Fibroblast of skin of left biceps (primary cell): Measurements from ENCODE around the gene RABGAP1L.
"Not testable (repeated sequence)": the region's sequence is repeated elsewhere in the genome, so short reads cannot be mapped to it uniquely, and the experiment has no call there.

Experiments
- DNase-seq, 2 experiments: peaks; one replicate each; pipeline ENCODE4 v3.0.0-alpha.2; 2013; ENCODE audit warnings: low read depth in 2 of 2

RABGAP1L gene

DNA sequence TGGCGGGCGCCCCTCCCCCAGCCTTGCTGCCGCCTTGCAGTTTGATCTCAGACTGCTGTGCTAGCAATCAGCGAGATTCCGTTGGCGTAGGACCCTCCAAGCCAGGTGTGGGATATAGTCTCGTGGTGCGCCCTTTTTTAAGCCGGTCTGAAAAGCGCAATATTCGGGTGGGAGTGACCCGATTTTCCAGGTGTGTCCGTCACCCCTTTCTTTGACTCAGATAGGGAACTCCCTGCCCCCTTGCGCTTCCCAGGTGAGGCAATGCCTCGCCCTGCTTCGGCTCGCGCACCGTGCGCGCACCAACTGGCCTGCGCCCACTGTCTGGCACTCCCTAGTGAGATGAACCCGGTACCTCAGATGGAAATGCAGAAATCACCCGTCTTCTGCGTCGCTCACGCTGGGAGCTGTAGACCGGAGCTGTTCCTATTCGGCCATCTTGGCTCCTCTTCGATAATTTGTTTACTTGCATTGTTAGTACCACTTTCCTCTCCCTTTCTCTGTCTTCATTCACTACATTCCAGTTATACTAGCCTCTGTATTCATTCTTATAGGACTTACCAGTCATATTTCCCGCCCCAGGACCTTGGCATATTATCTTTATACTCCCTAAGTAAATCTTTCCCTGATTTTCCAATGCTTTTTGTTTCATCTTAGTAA lies 79.7 kb downstream of the RABGAP1L start:
- DNase-seq = not testable (repeated sequence)

DNA sequence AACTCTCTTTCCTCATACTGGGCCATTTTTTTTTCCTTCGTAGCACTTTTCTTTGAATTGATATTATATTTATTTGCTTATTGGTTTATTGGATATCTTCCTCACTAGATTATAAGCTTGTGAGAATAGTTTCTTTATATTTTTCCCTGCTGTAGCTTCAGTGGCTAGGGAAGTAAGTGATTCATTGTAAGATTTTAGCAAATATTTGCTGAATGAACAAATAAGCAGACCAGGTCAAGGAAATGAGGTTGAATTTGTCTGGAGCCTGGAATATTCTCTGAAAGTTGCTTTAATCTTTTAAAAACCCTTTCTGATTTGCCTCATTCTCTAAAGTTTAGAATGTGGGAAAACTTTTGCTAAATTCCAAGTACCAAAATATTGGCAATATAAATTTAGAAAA lies 80.2 kb downstream of the RABGAP1L start:
- DNase-seq = no peak

DNA sequence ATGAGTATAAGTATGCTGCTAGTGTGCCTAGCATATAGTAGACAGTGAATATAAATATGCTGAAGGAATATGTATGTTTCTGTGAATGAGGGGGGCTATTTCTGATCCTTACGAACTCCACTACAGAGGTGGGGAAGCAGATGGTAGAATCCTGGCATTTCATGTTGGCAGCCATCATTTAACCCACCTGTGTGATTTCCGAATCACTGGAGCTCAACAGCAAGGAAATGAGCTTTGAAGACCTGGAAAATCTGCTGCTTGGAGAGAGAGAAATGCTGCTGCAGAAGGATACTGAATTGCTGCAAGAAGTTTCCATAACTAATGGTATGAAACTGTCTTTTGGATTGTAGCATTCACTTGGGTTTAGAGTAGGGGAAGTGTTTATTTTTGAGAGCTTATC lies 83.5 kb downstream of the RABGAP1L start:
- DNase-seq = no peak

DNA sequence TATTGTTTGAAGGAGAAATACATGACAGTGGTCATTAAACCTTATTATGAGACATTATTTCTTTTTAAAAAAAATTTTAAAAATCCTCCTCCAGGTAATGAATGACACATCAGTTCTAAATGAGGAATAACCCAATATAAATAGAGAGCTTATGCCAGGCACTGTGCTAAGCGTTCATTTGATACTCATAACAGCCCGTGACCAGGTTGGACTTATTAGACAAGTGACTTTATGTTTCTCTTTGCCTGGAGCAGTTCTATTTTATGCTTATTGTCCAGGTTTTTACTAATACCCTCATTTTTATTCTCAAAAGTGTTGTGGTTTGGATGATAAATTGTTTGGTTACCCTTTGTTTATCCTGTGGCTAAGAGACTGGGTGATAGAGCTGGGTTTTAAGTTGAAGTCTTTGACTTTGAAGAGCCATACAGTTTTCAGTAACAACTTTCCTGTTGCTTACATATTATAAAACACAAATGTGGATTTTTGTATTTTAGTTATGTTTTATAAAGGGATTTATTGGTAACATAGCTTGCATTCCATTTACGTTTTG lies 84.2 kb downstream of the RABGAP1L start:
- DNase-seq = no peak

DNA sequence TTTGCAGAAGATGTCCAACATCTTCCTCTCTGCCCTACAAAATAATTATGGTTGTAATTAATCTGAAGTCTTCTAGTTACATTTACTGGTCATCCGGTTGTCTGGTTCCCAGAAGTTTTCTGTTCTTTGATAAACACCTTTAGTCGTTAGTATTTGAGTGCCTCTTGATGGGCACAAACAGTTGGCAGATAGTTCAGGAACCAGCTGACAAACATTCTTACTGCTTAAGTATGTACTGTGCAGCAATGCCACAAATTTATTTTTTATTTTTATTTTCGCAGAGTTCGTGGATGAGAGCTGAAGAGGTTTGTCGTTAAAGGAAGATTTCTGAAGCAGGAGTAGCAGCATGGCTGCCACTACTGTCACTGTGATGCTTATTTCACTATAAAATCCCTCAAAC lies 84.7 kb downstream of the RABGAP1L start:
- DNase-seq = no peak

DNA sequence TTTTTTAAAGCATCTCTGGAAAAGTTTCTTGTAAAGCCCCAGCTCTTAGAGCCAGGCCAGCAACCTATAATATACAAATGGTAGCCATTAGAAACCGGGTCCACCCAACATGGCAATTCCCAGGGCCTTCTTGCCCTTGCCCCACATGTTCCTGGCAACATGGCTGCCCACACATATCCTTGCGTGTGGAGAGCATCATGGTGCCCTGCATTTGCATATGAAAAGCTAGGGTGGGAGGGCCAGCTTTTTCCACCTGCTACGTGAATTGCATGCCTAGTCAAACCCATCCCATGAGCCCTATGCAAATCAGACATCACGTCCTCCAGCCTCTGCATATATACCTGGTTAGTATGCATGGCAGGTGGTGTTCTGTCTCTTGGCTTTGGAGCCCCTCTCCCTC lies 88.2 kb downstream of the RABGAP1L start:
- DNase-seq = no peak

DNA sequence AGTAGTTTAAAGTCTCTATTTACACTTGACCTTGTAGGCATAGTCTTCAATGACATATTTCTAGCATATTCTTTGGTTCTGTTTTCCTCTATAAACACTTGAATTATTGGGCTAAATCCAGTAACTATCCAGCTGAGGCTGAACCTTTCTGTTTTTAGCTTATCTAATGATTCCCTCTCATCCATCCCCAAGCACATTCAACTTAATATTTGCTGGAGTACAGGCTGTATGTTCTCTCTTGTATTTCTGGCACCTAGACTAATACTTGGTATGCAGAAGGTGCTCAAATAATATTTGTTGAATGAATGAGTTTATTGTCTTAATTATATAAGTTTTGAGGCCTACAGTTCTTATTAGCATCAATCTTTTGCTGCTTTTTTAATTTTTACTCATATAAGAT lies 88.7 kb downstream of the RABGAP1L start:
- DNase-seq = no peak

DNA sequence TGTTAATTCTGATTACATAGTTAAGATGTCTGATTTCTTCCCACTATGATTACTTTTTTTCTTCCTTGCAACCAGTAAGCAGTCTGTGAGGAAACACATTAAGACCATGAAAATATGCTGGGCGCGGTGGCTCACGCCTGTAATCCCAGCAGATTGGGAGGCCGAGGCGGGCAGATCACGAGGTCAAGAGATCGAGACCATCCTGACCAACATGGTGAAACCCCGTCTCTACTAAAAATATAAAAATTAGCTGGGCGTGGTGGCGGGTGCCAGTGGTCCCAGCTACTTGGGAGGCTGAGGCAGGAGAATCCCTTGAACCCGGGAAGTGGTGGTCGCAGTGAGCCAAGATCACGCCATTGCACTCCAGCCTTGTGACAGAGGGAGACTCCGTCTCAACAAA lies 97.1 kb downstream of the RABGAP1L start:
- not testable (repeated sequence) for DNase-seq

DNA sequence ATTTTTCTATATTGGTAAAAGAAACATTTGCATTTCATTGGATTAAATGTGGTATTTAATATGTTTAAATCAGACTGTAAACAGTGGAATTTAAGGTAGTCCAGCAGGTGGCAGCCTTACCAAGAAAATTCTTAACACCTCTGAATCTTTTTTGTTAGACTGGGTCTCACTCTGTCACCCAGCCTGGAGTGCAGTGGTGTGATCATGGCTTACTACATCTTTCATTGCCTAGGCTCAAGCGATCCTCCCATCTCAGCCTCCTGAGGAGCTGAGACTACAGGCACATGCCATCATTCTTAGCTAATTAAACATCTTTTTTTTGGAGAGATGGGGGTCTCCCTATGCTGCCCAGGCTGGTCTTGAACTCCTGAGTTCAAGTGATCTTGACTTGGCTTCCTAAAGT lies 98.8 kb downstream of the RABGAP1L start:
- DNase-seq = no peak

DNA sequence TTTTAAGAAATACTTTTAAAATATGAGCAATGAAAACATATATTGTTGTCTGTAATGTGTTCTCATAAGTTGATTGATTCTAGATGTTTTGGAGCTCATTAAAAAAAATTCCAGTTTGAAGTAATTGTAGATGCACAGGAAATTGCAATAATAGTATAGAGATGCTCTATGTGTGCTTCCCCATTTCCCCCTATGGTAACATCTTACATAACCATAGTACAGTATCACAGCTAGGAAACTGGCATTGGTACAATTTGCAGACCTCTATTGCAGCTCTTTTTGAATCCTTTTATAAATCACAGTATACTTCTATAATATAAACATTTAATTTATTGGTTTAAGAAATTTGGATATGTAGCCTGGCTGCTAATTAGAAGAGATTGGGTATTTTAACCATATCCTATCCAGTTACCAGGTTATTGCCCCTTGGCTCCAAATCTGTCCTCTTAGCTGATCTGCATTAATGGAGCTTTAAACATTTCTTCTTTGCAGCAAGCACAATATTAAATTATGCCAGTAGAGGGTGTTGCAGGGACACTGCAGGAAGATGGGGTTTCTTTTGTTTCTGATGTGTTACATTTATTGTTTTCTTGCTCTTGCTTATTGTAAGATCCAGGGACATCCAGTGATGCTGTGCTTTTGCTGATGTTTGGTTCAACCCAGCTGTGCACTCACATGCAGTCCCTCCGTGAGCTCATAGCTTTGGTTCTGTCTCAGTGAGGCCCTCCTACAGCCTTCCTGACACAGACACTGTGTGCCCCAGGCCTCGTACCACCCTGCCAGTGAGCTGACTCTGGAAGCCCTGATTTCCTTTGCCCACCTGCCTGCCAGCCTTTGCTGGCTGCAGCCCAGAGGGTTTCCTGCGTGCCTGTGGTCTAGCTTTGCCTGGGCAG lies 103.3 kb downstream of the RABGAP1L start:
- DNase-seq = peak in 1 of 2 experiments; percentile 18

DNA sequence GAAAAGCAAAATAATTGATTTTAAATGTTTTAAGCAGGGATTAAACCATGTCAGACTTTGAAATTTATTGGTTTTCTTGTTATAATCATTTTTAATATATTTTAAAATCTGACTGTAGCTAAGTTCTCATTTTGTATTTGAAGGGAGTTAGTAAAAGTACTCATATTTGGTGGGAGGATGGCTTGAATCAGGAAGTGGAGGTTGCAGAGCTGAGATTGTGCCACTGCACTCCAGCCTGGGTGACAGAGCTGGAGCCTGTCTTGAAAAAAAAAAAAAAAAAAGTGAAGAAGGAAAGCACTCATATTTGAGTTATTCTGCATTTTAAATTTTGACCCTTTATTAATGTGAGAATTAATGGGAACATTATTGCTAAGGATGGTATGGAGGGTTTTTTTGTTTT lies 106.0 kb downstream of the RABGAP1L start:
- no peak for DNase-seq

DNA sequence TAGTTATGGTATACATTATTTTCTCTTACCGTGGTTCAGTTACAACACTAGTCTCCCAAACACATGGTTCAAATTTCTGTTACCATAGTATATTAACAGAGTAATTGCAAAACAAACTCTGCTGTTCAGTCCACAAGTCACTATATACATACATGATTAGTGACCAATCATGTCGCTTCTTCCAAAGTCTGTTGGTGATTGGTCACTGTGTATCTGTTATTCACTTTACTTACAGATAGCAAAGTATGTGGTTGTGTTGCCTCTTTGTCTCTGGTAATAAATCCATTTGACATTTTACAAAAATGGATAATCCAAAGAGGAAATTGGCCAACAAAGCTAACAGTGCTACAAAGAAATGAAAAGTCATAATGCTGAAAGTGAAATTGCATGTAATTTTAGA lies 107.2 kb downstream of the RABGAP1L start:
- no peak for DNase-seq

DNA sequence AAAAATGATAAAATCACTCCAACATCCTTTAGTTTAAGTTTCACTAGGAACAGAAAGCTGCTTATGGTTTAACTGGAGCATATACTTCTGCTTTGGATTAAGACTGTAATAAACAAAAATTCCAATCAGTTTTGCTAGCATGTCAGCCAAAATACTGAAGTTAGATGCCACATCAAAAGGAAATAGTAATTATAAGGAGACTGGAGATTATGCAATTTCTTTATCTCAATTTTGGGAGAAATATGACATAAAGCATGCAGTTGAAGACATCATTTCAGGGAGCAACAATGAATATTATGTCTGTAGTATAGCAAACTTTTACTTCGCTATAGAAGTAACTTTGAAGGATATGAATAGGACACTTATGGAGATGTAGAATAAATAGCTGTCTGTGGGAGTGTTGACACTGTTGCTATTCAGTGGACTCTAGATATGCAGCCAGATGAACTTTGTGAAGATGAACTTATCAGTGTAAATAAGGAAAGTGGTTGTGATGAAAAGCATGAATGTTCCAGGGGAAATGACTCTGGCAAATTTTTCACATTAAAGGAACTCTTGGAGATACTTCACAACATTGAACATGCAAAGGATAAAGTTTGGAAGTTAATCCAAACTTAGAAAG lies 107.8 kb downstream of the RABGAP1L start:
- no peak for DNase-seq

DNA sequence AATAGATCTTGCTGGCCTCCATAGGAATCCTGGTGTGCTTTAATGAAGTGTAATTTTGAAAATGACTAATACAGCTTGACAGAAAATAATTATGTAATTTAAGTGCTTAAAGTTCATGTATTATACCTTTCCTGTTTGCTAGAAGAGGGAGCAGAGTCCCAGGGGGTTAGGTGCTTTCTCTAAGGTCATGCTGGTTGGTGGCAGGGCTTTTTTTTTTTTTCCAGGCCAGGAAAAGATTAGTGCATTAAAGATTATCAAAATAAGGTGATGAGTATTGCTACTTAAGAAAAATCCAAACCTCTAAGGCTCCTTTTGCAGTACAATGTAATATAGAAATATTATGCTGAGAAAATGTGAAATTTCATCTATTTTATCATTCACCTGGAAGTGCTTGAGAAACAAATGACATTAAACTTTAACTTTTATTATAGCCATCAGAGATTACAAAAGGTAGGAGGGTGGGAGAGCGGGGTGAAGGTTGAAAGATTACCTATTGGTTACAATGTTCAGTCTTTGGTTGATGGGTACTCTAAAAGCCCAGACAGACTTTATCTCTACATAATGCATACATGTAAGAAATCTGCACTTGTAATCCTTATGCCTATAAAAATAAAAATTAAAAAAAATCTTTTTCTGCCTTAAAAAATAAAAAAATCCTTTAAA lies 110.8 kb downstream of the RABGAP1L start:
- no peak for DNase-seq

DNA sequence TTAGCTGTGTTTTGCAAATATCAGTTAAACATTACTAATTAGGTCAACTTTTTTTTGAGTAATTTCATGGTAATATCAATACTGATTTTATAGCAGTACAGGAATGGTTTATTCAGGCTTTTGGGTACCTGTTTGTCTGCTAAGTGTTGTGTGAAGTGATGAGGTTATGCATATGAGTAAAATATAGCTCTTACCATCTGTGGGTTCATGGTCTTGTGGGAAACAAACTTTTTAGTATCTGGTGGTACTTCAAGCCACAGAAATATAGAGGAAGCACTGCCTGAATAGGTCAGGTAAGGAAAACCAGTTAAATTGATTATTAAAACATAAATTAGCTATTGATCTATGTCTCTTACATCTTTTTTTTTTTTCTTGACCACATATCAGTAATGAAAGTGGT lies 113.9 kb downstream of the RABGAP1L start:
- DNase-seq = no peak

DNA sequence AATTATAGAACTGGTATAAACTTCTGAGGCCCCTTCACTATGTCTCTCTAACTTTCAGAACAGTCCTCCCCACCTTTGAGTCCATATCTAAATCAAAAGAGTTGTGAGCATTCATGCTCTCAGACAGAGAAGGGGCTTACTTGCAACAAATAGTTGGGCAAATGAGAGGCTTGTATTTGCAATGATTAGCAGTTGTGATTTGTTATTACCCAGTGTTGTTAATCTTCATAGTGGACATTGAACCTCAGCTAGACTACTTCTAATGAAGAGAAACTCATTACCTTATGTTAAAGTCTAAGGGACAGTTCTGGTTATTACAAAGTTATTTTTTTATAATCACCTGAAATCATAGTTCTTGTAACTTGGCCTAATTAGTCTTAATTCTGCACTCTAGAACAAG lies 114.5 kb downstream of the RABGAP1L start:
- no peak for DNase-seq

DNA sequence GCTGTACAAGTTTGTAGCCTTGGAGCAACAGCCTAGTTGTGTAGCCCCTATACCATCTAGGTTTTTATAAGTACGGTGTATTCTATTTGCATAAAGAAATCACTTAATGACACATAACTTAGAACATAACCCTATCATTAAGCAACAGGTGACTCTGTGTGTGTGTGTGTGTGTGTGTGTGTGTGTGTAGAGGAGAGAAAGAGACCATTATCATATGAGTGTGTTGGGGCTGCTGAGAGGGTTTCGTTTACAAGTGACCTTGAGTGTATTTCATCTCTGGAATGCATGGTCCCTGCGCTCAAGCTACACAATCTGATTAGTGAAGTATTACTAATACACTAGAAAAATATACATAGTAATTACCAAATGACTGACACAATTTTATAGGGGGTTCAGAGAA lies 115.1 kb downstream of the RABGAP1L start:
- no peak for DNase-seq

DNA sequence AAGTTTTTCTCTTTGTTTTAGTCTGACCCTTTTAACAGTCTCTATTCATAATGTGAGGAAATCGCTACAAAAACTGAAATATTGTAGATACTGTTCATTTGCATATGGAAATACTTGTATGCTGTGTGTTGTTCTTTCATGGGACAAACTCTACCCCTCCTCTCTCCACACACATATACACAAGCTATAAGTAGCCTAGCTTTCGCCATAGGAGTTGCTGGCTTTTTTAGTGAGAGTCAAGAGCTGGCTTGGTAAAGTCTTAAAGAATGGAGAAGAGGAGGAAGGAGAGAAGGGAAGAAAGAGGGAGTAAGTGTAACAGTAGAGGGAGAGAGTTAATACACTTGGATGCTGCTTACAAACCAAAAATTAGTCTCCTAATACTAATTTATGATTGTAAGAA lies 115.6 kb downstream of the RABGAP1L start:
- DNase-seq = no peak

DNA sequence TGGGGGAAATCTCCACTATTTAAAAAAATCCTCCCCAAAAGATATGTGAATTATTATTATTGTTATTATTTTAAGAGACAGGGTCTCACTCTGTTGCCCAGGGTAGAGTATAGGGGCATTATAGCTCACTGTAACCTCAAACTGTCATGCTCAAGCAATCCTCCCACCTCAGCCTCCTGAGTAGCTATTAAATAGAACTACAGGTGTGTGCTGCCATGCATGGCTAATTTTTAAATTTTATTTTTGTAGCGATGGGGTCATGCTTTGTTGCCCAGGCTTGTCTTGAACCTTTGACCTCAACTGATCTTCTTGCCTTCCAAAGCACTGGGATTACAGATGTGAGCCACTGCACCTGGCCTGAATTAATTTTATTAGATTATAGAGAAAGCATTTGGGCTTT lies 116.8 kb downstream of the RABGAP1L start:
- DNase-seq = no peak

DNA sequence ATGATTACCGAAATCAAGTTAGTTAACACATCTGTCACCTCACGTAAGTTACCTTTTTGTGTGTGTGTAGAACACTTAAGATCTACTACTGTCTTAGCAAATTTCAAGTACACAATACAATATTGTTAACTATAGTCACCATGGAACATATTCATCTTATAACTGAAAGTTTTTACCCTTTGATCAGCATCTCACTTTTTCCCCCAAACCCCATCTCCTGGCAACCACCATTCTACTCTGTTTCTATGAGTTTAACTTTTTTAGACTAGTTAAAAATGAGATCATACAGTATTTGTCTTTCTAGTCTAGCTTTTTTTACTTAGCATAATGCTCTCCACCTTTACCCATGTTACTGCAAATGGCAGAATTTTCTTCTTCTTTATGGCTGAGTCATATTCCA lies 124.7 kb downstream of the RABGAP1L start:
- no peak for DNase-seq

DNA sequence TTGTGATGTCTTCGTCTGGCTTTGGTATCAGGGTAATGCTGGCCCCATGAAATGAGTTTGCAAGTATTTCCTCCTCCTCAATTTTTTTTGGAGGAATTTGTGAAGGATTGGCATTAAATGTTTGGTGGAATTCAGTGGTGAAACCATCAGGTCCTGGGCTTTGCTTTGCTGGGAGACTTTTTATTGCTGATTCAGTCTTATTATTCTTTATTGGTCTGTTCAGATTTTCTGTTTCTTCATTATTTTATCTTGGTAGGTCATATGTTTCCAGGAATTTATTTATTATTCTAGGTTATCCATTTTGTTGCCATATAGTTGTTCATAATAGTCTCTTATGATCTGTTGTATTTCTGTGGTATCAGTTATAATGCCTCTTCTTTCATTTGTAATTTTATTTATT lies 126.7 kb downstream of the RABGAP1L start:
- no peak for DNase-seq
